Activated CD8-positive, alpha-beta memory T cell treated with anti-CD3 and anti-CD28 coated beads, Interleukin-2, amount 50 U/mL, for 24 hours (primary cell): ENCODE measurements around the gene PTPRE.

Source experiments
- DNase-seq: peaks from one replicate; pipeline ENCODE4 v3.0.0-alpha.2; 2020; ENCODE audit errors: extremely low read depth

Gene PTPRE

GRCh38 chr10:127907411-127908105, 655 bp downstream of the PTPRE start:
- DNase-seq: no peak

GRCh38 chr10:127908106-127908958, 1.4 kb downstream of the PTPRE start:
- no peak for DNase-seq

GRCh38 chr10:127908959-127909267, 2.0 kb downstream of the PTPRE start:
- no peak for DNase-seq

- no peak for DNase-seq
Measured at GRCh38 chr10:127909716-127910463, 3.0 kb downstream of the PTPRE start.

GRCh38 chr10:127910464-127910770, 3.5 kb downstream of the PTPRE start:
- DNase-seq: no peak

- DNase-seq: no peak
Measured at GRCh38 chr10:127911218-127911866, 4.4 kb downstream of the PTPRE start.

- DNase-seq: no peak
Measured at GRCh38 chr10:127911867-127912257, 5.0 kb downstream of the PTPRE start.

GRCh38 chr10:127912607-127913367, 5.9 kb downstream of the PTPRE start:
- DNase-seq: no peak

- DNase-seq: no peak
Measured at GRCh38 chr10:127913368-127913759, 6.5 kb downstream of the PTPRE start.

- no peak for DNase-seq
Measured at GRCh38 chr10:127915324-127915723, 8.4 kb downstream of the PTPRE start.

- DNase-seq: no peak
Measured at GRCh38 chr10:127916826-127917225, 9.9 kb downstream of the PTPRE start.

- no peak for DNase-seq
Measured at GRCh38 chr10:127918572-127918971, 11.7 kb downstream of the PTPRE start.

- DNase-seq: no peak
Measured at GRCh38 chr10:127919418-127920271, 12.7 kb downstream of the PTPRE start.

- no peak for DNase-seq
Measured at GRCh38 chr10:127920306-127921074, 13.6 kb downstream of the PTPRE start.

GRCh38 chr10:127921075-127921752, 14.3 kb downstream of the PTPRE start:
- DNase-seq: no peak

- no peak for DNase-seq
Measured at GRCh38 chr10:127921753-127922145, 14.8 kb downstream of the PTPRE start.

- no peak for DNase-seq
Measured at GRCh38 chr10:127922206-127922605, 15.3 kb downstream of the PTPRE start.

- no peak for DNase-seq
Measured at GRCh38 chr10:127922675-127923366, 15.9 kb downstream of the PTPRE start.

- DNase-seq: no peak
Measured at GRCh38 chr10:127923646-127924045, 16.7 kb downstream of the PTPRE start.
